KBM-7 (cell line): ENCODE results near the gene CPSF4.
"Not testable (repeated sequence)": the region's sequence is repeated elsewhere in the genome, so short reads cannot be mapped to it uniquely, and the experiment has no call there.

Experiments
- DNase-seq: peaks from one replicate; pipeline ENCODE4 v3.0.0-alpha.2; 2015
- in situ Hi-C: fragments of 300-500 bp; cut with MboI; formaldehyde crosslinking; loops from 2 replicates; pipeline ENCODE4 v1.14.3; 2020; ENCODE audit warnings: low sequenced_read_pairs, low pct_unique_long_range_greater_than_20kb, mixed read lengths

Gene CPSF4

GRCh38 chr7:99406557-99406956 lies 32.2 kb upstream of the CPSF4 start:
- in situ Hi-C loops = no loop called here
- DNase-seq = no peak

GRCh38 chr7:99407872-99408378 lies 30.8 kb upstream of the CPSF4 start:
- in situ Hi-C loops = no loop called here
- DNase-seq = peak; percentile 44

- in situ Hi-C loops = no loop called here
- DNase-seq = peak; percentile 97
Observed at GRCh38 chr7:99408379-99409191, 30.2 kb upstream of the CPSF4 start, which contains the start of the genes BUD31 and PDAP1. TSS of gene BUD31 (plus strand) at chr7:99408969. CDS start at chr7:99411093, 2,124 bp downstream. TSS of gene PDAP1 (minus strand) at chr7:99408597. CDS start at chr7:99408548, 49 bp downstream.

GRCh38 chr7:99409192-99409572 lies 29.6 kb upstream of the CPSF4 start:
- no peak for DNase-seq

GRCh38 chr7:99409806-99410205 lies 28.9 kb upstream of the CPSF4 start:
- in situ Hi-C loops = no loop called here
- peak; percentile 32 for DNase-seq

More at GRCh38 chr7:99409192-99409572, 29.6 kb upstream of the CPSF4 start:
- in situ Hi-C loops = no loop called here

- no peak for DNase-seq
- in situ Hi-C loops = no loop called here
Observed at GRCh38 chr7:99410635-99411034, 28.1 kb upstream of the CPSF4 start.

- in situ Hi-C loops = not testable (repeated sequence)
- peak; percentile 46 for DNase-seq
Observed at GRCh38 chr7:99415513-99416127, 23.1 kb upstream of the CPSF4 start.

- in situ Hi-C loops = no loop called here
- DNase-seq = no peak
Observed at GRCh38 chr7:99418260-99418659, 20.5 kb upstream of the CPSF4 start.

- no peak for DNase-seq
- in situ Hi-C loops = no loop called here
Observed at GRCh38 chr7:99419323-99420021, 19.3 kb upstream of the CPSF4 start.

GRCh38 chr7:99420213-99420612 lies 18.5 kb upstream of the CPSF4 start:
- in situ Hi-C loops = no loop called here
- no peak for DNase-seq

GRCh38 chr7:99420986-99421385 lies 17.8 kb upstream of the CPSF4 start:
- no peak for DNase-seq
- in situ Hi-C loops = no loop called here

- DNase-seq = no peak
- in situ Hi-C loops = no loop called here
Observed at GRCh38 chr7:99422186-99422585, 16.6 kb upstream of the CPSF4 start.

- no peak for DNase-seq
- in situ Hi-C loops = no loop called here
Observed at GRCh38 chr7:99422625-99423024, 16.1 kb upstream of the CPSF4 start.

- DNase-seq = no peak
- in situ Hi-C loops = no loop called here
Observed at GRCh38 chr7:99424932-99425730, 13.6 kb upstream of the CPSF4 start.

GRCh38 chr7:99428972-99429566 lies 9.7 kb upstream of the CPSF4 start:
- no peak for DNase-seq
- in situ Hi-C loops = no loop called here

- no peak for DNase-seq
- in situ Hi-C loops = no loop called here
Observed at GRCh38 chr7:99429756-99430155, 9.0 kb upstream of the CPSF4 start.

GRCh38 chr7:99431756-99432540 lies 6.8 kb upstream of the CPSF4 start:
- DNase-seq, in situ Hi-C loops: not testable (repeated sequence)

- in situ Hi-C loops = no loop called here
- no peak for DNase-seq
Observed at GRCh38 chr7:99433158-99433557, 5.6 kb upstream of the CPSF4 start.
